B cell (primary cell): ENCODE results near the gene LRIT2. TPM values are rescaled to one million over a fixed set of nuclear protein-coding genes. Genes with fewer than 3 reads are reported as not detected.

Source experiments
- ATAC-seq: fragments of 200-7000 bp; cut with Tn5 transposase; one replicate; pipeline ENCODE4 v1.10.0; 2021; ENCODE audit warnings: low read depth, mild to moderate bottlenecking, moderate number of reproducible peaks, moderate library complexity
- CTCF ChIA-PET: fragments of 350-600 bp; sonication (Branson Sonifier 250); formaldehyde crosslinking; loops from one replicate; lab custom pipeline; 2021; ENCODE audit warnings: antibody characterized with exemption, inconsistent platforms; lab: Charles Lee
- POLR2A ChIA-PET: fragments of 350-600 bp; sonication (Branson Sonifier 250); formaldehyde crosslinking; loops from one replicate; lab custom pipeline; 2021; ENCODE audit warnings: antibody characterized with exemption; lab: Charles Lee
- DNase-seq: peaks from one replicate; pipeline ENCODE4 v3.0.0; 2013
- H2AFZ ChIP-seq: 2 replicates; pipeline ENCODE4 v1.6.1; 2012; ENCODE audit warnings: mild to moderate bottlenecking, low read depth, low read length; ENCODE audit not compliant: insufficient read depth, poor library complexity, severe bottlenecking
- H3K27ac ChIP-seq, 2 donors: 1 replicate in 1 of 2; 2 replicates in 1 of 2; pipeline ENCODE4 v1.5.1; 2012 to 2013; ENCODE audit warnings: low read length in 2 of 2, mild to moderate bottlenecking in 2 of 2, moderate library complexity in 1 of 2
- H3K27me3 ChIP-seq, 4 experiments: fragments of 200-600 bp in 1 of 4; sonication (generic) in 1 of 4; replicated peaks in 1 of 4; 1 replicate in 2 of 4; 2 replicates in 2 of 4; pipeline versions ENCODE4 v1.6.1 to v1.7.0; 2013 to 2016; ENCODE audit warnings: low read length in 3 of 4, mild to moderate bottlenecking in 2 of 4, mixed read lengths in 1 of 4, moderate library complexity in 1 of 4; ENCODE audit not compliant: insufficient read depth in 4 of 4, control insufficient read depth in 3 of 4; ENCODE audit errors: control extremely low read depth in 1 of 4
- H3K36me3 ChIP-seq, 2 experiments: replicated peaks in 1 of 2; 1 replicate in 1 of 2; 2 replicates in 1 of 2; pipeline versions ENCODE4 v1.6.1 to v1.7.1; 2013; ENCODE audit warnings: low read length in 1 of 2; ENCODE audit not compliant: insufficient read depth in 2 of 2, control insufficient read depth in 1 of 2; ENCODE audit errors: control extremely low read depth in 1 of 2, extremely low read depth in 1 of 2
- H3K4me1 ChIP-seq, 2 donors: fragments of 200-600 bp in 1 of 2; sonication (generic) in 1 of 2; 1 replicate in 1 of 2; 2 replicates in 1 of 2; pipeline versions ENCODE4 v1.5.1 to v1.6.1; 2013 to 2017; ENCODE audit warnings: low read length in 2 of 2; ENCODE audit not compliant: control insufficient read depth in 2 of 2, insufficient read depth in 2 of 2
- H3K4me2 ChIP-seq: replicated peaks from 2 replicates; pipeline ENCODE3; 2012; ENCODE audit warnings: mild to moderate bottlenecking, low read depth, low read length; ENCODE audit not compliant: poor library complexity, severe bottlenecking
- H3K4me3 ChIP-seq, 5 experiments: fragments of 200-600 bp in 1 of 5; sonication (generic) in 1 of 5; 1 replicate in 3 of 5; 2 replicates in 2 of 5; pipeline versions ENCODE4 v1.5.1 to v1.7.0; 2011 to 2016; ENCODE audit warnings: low read length in 4 of 5, mild to moderate bottlenecking in 4 of 5, low read depth in 2 of 5, control low read depth in 1 of 5, moderate library complexity in 1 of 5; ENCODE audit not compliant: insufficient read depth in 1 of 5; ENCODE audit errors: control extremely low read depth in 1 of 5, extremely low read depth in 1 of 5
- H3K79me2 ChIP-seq: fragments of 200-600 bp; sonication (generic); one replicate; pipeline ENCODE4 v1.6.0; 2016; ENCODE audit warnings: low read length; ENCODE audit not compliant: control insufficient read depth, insufficient read depth
- H3K9ac ChIP-seq: fragments of 200-600 bp; sonication (generic); 2 replicates; pipeline ENCODE4 v1.6.1; 2017; ENCODE audit warnings: mild to moderate bottlenecking, low read length, moderate library complexity
- H3K9me3 ChIP-seq, 3 donors: one replicate each; pipeline versions ENCODE4 v1.6.1 to v1.7.1; 2013; ENCODE audit warnings: low read length in 2 of 3; ENCODE audit not compliant: control insufficient read depth in 2 of 3, insufficient read depth in 1 of 3; ENCODE audit errors: control extremely low read depth in 1 of 3
- H4K20me1 ChIP-seq: 2 replicates; pipeline ENCODE4 v1.6.0; 2012; ENCODE audit warnings: mild to moderate bottlenecking, low read length; ENCODE audit not compliant: insufficient read depth, control insufficient read depth, poor library complexity, severe bottlenecking
- H3K27ac Mint-ChIP-seq: one replicate; pipeline ENCODE4 v1.8.0; 2021; ENCODE audit warnings: mixed read lengths
- H3K27me3 Mint-ChIP-seq: one replicate; pipeline ENCODE4 v1.8.0; 2021; ENCODE audit warnings: mixed read lengths
- H3K4me1 Mint-ChIP-seq: one replicate; pipeline ENCODE4 v1.8.0; 2021; ENCODE audit warnings: mixed read lengths
- H3K4me3 Mint-ChIP-seq: one replicate; pipeline ENCODE4 v1.8.0; 2021; ENCODE audit warnings: mixed read lengths
- H3K9me3 Mint-ChIP-seq: one replicate; pipeline ENCODE4 v1.8.0; 2022; ENCODE audit warnings: mixed read lengths; ENCODE audit not compliant: insufficient read depth
- CTCF ChIP-seq: fragments of 200-600 bp; IDR thresholded peaks from one replicate; pipeline ENCODE4 v1.8.0; 2022; ENCODE audit warnings: antibody characterized with exemption, mild to moderate bottlenecking
- EZH2 ChIP-seq: IDR thresholded peaks from 2 replicates; pipeline ENCODE4 v1.6.1; 2012; ENCODE audit warnings: borderline replicate concordance, low read depth, mild to moderate bottlenecking, moderate library complexity, low read length; ENCODE audit not compliant: insufficient read depth, poor library complexity, severe bottlenecking
- WGBS: methylation state at CpG from one replicate; pipeline ENCODE4 v1.1.5; 2013; ENCODE audit warnings: missing lambda C conversion rate; ENCODE audit not compliant: insufficient coverage; 5-methylcytosine and 5-hydroxymethylcytosine counted together
- intact Hi-C: fragments of 100-400 bp; cut with micrococcal nuclease; formaldehyde crosslinking; loops from one replicate; pipeline ENCODE4 v1.10.0; 2022
- polyA plus RNA-seq: library from polyadenylated mRNA; depleted of rRNA; stranded (reverse); fragments of >200 nt; gene quantifications from 2 replicates; pipeline ENCODE4 v1.2.3, GENCODE V29; 2012
- total RNA-seq, 2 donors: library from RNA; stranded (reverse); fragments of 120-200 nt in 1 of 2; gene quantifications; 1 replicate in 1 of 2; 2 replicates in 1 of 2; pipeline versions ENCODE4 v1.2.3 to v1.2.4, GENCODE V29; 2013 to 2022

LRIT2 gene
- total and polyA plus RNA-seq, 2 donors (not counting 1 experiment from before 2014, with no cell fraction given) = not detected

DNA sequence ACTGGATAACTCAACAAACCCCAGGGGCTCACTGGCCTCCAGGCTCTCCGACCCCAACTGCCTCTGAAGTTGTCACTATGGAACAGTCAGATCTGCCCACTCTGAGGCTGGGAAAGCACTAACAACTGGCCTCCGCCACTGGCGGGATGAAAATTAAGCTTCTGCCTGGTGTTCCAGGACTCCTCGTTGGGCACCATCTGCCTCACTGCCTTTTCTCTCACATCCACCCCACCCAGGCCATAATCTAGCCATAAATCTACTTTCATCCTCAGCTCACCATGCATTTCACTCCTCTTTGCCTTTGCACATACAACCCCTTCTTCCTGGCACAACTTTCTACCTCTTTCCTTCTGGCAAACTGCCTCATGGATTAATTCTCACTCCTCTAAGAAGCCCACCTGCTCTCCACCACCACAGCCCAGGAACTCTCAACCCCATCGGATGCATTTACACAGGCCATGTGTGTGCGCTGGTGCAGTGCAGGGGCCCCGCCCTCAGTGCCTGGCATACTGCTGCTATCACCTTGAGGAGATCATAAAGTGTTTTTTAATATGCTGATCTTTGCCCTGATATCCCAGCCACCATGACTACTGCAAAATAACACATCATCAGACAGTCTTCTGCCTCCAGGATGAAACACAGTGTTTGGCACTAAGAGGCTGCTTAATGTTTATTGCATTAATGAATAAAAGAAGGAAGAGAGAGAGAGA lies 27.0 kb downstream of the LRIT2 start:
- Mint-ChIP-seq H3K9me3 (no peaks in the 10 kb centered on the region), H3K27ac (no peak overlapping the region), H3K4me3 (no peak overlapping the region), H3K4me1 (peaks cover 8% of the 10 kb centered on the region), H3K27me3 (peaks cover 28% of the 10 kb centered on the region)
- Histone ChIP-seq H3K4me3 (no peak overlapping the region), H3K27ac (no peak overlapping the region), H2AFZ (no peak overlapping the region), H3K4me2 (no peak overlapping the region), H3K9ac (no peak overlapping the region), H3K9me3 (peaks cover 0 to 5% (median 0%) of the 10 kb centered on the region in 3 donors), H3K4me1 (peaks cover 14 to 15% of the 10 kb centered on the region in 2 donors), H3K36me3 (no peaks in the 10 kb centered on the region), H4K20me1 (no peaks in the 10 kb centered on the region), H3K79me2 (no peaks in the 10 kb centered on the region), H3K27me3 (peaks cover 0 to 41% (median 21%) of the 10 kb centered on the region in 4 experiments)
- no peak for TF ChIP-seq CTCF
- TF ChIP-seq EZH2 = no peak
- CTCF ChIA-PET = interaction anchor here (1.0 to 2.1 kb wide), 2 partner anchors 14 to 50 kb away, joined by 3 to 4 read pairs; no protein-coding TSS in a partner anchor
- ATAC-seq (no peak), DNase-seq (no peak)
- 87% methylated on average over 4 of the region's 7 CpGs for WGBS
- POLR2A ChIA-PET = no interaction called here
- intact Hi-C loops = no loop called here

DNA sequence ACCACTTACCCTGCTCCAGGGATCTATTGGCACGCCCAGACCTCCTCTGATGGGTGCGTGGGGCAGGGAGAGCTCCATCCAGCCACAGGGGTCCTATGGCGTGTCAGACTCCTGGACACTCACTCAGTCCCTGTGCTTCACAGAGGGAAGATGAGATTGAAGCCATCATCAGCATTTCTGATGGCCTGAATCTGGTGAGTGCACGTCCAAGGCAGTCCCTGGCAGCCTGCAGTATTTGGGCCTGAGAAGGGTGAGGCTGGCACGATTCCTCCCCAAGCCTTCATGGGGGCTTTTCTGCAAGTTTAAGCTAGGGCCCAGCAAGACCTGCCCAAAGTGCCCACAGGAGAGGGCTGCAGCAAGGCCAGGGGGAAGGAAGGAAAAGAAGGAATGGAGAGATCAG lies 27.7 kb downstream of the LRIT2 start:
- Mint-ChIP-seq H3K27ac (no peak overlapping the region), H3K4me3 (no peak overlapping the region), H3K9me3 (no peaks in the 10 kb centered on the region), H3K27me3 (peaks cover 31% of the 10 kb centered on the region), H3K4me1 (peaks cover 8% of the 10 kb centered on the region)
- Histone ChIP-seq H3K4me3 (no peak overlapping the region), H4K20me1 (no peaks in the 10 kb centered on the region), H3K79me2 (no peaks in the 10 kb centered on the region), H3K36me3 (no peaks in the 10 kb centered on the region), H3K27ac (no peak overlapping the region), H2AFZ (no peak overlapping the region), H3K9me3 (peaks cover 0 to 5% (median 0%) of the 10 kb centered on the region in 3 donors), H3K9ac (no peak overlapping the region), H3K4me2 (no peak overlapping the region), H3K4me1 (peaks cover 14 to 15% of the 10 kb centered on the region in 2 donors), H3K27me3 (peaks cover 0 to 41% (median 23%) of the 10 kb centered on the region in 4 experiments)
- WGBS = 87% methylated on average over 5 of the region's 5 CpGs
- ATAC-seq (no peak), DNase-seq (no peak)
- no peak for TF ChIP-seq EZH2
- TF ChIP-seq CTCF = no peak
- POLR2A ChIA-PET = no interaction called here
- intact Hi-C loops = no loop called here
- CTCF ChIA-PET = interaction anchor here (1.0 to 2.1 kb wide), 3 partner anchors 11 to 49 kb away, joined by 3 to 4 read pairs (median 3); no protein-coding TSS in a partner anchor
